Vagina (tissue), 2 donors: ENCODE measurements around the gene SLC26A2.

Source experiments
- CTCF ChIP-seq, 3 experiments: fragments of 450-650 bp in 2 of 3; fragments of 200-600 bp in 1 of 3; sonication (generic) in 1 of 3; IDR thresholded peaks; one replicate each; pipeline ENCODE4 v1.5.1; 2017 to 2019; ENCODE audit warnings: antibody characterized with exemption in 3 of 3, mild to moderate bottlenecking in 2 of 3, moderate library complexity in 2 of 3
- POLR2A ChIP-seq, 2 donors: fragments of 450-650 bp; IDR thresholded peaks; one replicate each; pipeline ENCODE4 v1.6.1; 2017; ENCODE audit warnings: antibody characterized with exemption in 2 of 2, mild to moderate bottlenecking in 2 of 2, moderate library complexity in 2 of 2

- TF ChIP-seq POLR2A (IDR thresholded peaks at IDR 0.05) (no peak), CTCF (IDR thresholded peaks at IDR 0.05) (no peak)
Observed at GRCh38 chr5:150016537-150016936, 56.0 kb downstream of the SLC26A2 start.
